ENCODE data around the gene FAM83B.

The FAM83B gene

DNA sequence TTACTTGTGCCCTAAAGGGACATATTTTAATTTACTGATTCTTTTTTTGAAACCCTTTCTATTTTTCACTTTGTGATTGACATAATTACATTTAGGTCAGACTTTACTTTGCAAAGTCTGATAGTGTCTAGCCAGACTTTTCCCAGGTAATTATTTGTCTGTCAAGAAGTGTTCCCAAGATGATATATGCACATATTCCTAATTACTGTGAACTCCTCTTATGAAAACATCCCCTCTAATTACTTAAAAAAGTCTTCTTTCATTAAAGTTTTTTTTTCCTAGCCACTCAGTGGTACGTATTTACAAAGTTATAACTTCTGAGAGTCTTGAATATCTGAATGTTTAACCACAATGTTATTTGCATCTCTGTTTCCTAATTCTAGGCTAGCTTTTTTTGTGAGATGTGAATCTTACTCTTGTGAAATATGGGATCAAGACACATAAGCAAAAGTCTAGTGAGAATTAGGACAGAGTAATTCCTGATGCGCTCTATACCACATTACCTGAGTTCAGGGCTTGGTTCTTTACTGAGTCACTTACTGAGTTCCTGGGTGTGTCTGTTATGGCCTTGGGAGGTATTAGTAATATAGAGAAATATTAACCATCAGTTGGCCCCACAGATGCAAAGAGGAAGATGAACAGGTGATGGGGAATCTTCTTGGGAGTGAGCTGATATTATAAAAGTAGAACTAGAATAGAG, 27.9 kb downstream of the FAM83B start:
- no peak overlapping the region for H3K27ac ChIP-seq
- no peaks in the 10 kb centered on the region for H3K36me3 ChIP-seq
- peaks cover 30% of the 10 kb centered on the region for H3K27me3 ChIP-seq (ENCODE audit: insufficient read depth, low read depth, severe bottlenecking)
- no peaks in the 10 kb centered on the region for H3K9me3 ChIP-seq (ENCODE audit: severe bottlenecking)
- TF ChIP-seq, protein P1, sequence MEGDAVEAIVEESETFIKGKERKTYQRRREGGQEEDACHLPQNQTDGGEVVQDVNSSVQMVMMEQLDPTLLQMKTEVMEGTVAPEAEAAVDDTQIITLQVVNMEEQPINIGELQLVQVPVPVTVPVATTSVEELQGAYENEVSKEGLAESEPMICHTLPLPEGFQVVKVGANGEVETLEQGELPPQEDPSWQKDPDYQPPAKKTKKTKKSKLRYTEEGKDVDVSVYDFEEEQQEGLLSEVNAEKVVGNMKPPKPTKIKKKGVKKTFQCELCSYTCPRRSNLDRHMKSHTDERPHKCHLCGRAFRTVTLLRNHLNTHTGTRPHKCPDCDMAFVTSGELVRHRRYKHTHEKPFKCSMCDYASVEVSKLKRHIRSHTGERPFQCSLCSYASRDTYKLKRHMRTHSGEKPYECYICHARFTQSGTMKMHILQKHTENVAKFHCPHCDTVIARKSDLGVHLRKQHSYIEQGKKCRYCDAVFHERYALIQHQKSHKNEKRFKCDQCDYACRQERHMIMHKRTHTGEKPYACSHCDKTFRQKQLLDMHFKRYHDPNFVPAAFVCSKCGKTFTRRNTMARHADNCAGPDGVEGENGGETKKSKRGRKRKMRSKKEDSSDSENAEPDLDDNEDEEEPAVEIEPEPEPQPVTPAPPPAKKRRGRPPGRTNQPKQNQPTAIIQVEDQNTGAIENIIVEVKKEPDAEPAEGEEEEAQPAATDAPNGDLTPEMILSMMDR (IDR thresholded peaks at IDR 0.05; ENCODE audit: low read depth, low read length): no peak
- DNase-seq: no peak
- H3K4me3 ChIP-seq (ENCODE audit: low read depth, low read length): no peak overlapping the region

DNA sequence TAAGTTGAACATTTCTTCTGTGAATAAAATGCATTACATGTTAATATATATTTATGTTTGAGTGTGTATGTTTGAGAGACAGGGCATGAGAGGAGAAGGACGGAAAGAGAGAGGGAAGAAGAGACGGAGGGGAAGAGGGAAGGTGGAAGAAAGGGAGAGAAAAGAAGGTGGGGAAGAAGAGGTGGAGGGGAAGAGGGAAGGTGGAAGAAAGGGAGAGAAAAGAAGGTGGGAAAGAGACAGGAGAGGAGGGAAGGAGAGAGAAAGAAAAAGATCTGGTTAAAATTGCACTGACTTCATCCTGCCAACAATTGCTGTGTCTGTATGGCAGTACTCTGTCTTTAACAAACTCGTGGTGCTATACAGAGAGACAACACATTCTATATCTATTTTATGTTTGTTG, 29.0 kb downstream of the FAM83B start:
- TF ChIP-seq, protein P1 (IDR thresholded peaks at IDR 0.05; ENCODE audit: low read depth, low read length): no peak
- no peaks in the 10 kb centered on the region for H3K36me3 ChIP-seq
- no peaks in the 10 kb centered on the region for H3K9me3 ChIP-seq (ENCODE audit: severe bottlenecking)
- DNase-seq: no peak
- H3K4me3 ChIP-seq (ENCODE audit: low read depth, low read length): no peak overlapping the region
- peaks cover 28% of the 10 kb centered on the region for H3K27me3 ChIP-seq (ENCODE audit: insufficient read depth, low read depth, severe bottlenecking)
- no peak overlapping the region for H3K27ac ChIP-seq

DNA sequence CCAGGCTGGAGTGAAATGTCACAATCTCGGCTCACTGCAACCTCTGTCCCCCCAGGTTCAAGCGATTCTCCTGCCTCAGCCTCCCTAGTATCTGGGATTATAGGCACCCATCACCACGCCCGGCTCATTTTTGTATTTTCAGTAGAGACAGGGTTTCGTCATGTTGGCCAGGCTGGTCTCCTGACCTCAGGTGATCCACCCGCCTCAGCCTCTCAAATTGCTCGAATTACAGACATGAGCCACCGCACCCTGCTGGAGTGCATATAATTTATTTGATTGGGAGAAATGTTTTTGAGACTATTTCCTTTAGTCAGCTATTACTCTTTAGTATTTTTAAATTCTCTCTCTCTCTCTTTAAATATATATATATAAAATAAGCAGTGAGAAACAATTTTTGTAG, 29.8 kb downstream of the FAM83B start:
- Histone ChIP-seq H3K27me3 (ENCODE audit: insufficient read depth, low read depth, severe bottlenecking) (peaks cover 28% of the 10 kb centered on the region), H3K4me3 (ENCODE audit: low read depth, low read length) (no peak overlapping the region), H3K27ac (no peak overlapping the region), H3K9me3 (ENCODE audit: severe bottlenecking) (no peaks in the 10 kb centered on the region), H3K36me3 (no peaks in the 10 kb centered on the region)
- TF ChIP-seq, protein P1 (IDR thresholded peaks at IDR 0.05; ENCODE audit: low read depth, low read length): no peak
- no peak for DNase-seq

DNA sequence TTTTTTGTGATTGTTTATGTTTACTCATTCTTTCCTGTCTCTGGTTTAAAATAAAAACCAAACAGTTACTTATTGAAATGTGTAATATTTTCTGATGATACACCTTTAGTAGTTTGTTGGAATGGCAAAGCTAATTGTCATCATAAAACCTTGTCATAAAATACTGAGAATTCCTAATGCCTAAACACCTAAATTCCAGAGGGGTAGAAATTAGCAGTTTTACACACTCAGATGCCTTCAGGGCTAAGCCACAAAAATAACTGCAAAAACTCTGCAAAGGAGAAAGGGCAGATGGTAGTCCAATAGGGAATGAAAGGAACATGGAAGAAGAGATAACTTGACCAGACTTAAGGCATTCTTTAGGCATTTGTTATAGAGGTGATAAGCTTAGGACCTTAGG, 30.3 kb downstream of the FAM83B start:
- TF ChIP-seq, protein P1 (IDR thresholded peaks at IDR 0.05; ENCODE audit: low read depth, low read length): no peak
- no peaks in the 10 kb centered on the region for H3K9me3 ChIP-seq (ENCODE audit: severe bottlenecking)
- H3K27me3 ChIP-seq (ENCODE audit: insufficient read depth, low read depth, severe bottlenecking): peaks cover 28% of the 10 kb centered on the region
- DNase-seq: no peak
- H3K27ac ChIP-seq: no peak overlapping the region
- H3K36me3 ChIP-seq: no peaks in the 10 kb centered on the region
- no peak overlapping the region for H3K4me3 ChIP-seq (ENCODE audit: low read depth, low read length)

DNA sequence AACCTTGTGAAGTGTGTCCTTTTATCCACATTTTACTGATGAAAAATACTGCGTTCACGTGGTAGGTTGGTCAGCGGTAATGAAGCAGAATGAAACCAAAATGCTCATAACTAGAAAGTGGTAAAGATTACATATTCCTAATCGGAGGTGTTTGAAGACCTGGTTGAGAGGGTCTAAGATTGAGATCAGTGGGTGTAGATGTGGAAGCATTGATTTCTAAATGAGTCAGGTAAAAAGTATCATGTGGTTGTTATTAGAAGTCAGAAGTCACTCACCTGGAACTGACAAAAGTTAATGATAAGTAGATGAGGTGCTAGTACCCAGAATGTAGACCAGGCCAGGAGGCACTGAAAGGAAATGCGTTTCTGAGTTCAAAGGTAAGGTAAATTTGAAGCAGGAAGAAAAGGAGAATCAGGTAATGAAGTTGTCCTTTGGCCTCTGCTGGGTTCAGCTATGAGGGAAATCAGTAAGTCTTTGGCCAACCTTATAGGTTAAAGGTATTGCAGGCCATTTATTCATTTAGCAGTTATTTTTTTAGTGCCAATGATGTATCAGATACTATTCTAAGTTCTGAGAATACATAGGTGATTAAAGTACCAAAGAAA, 31.2 kb downstream of the FAM83B start:
- TF ChIP-seq, protein P1 (IDR thresholded peaks at IDR 0.05; ENCODE audit: low read depth, low read length): no peak
- H3K36me3 ChIP-seq: no peaks in the 10 kb centered on the region
- no peaks in the 10 kb centered on the region for H3K9me3 ChIP-seq (ENCODE audit: severe bottlenecking)
- DNase-seq: no peak
- H3K27me3 ChIP-seq (ENCODE audit: insufficient read depth, low read depth, severe bottlenecking): peaks cover 22% of the 10 kb centered on the region
- no peak overlapping the region for H3K27ac ChIP-seq
- no peak overlapping the region for H3K4me3 ChIP-seq (ENCODE audit: low read depth, low read length)

All from WERI-Rb-1 (cell line).